ENCODE data around the gene ST6GALNAC3. TPM values are rescaled to one million over a fixed set of nuclear protein-coding genes. Genes with fewer than 3 reads are reported as not detected.
"Not testable (repeated sequence)": the region's sequence is repeated elsewhere in the genome, so short reads cannot be mapped to it uniquely, and the experiment has no call there.

The ST6GALNAC3 gene
- total RNA-seq, 1 experiment from 2014 or later: 0.48 TPM

DNA sequence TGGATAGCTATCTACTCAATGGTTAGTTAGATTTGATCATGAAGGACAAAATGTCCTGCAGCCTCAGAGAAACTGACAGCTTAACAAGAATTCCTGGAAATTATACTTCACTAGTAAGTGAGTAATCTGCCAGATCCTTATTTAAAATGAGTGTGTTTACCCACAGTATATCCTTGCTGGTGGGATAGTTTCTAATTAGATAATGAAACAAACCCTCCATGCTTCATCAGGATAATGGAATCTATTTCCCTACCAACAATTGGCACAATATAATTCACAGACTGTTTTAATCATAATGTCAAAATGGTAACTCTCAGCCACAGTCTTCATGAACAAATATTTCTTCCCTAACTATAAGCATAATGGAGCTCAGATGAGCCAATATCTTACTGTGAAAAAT lies 553.4 kb downstream of the ST6GALNAC3 start:
- DNase-seq (ENCODE audit: low read depth): no peak

DNA sequence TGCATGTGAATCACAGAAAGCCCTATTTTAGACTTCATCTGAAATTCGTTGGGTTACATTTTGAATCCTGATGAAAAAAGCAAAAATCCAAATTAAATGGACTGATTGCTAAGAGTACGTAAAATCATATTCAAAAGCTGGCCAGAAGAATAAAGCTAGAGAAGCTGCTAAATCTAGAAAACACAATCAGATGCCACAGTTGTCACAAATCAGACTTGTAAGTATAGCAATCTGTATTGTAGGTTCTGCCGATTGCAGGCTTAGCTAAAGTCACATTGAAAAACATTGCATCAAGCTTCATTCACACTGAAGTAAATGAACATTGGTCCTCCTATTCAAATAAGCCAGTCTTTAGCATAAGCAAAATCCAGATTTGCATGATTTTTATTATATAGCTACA lies 557.6 kb downstream of the ST6GALNAC3 start:
- no peak for DNase-seq (ENCODE audit: low read depth)

DNA sequence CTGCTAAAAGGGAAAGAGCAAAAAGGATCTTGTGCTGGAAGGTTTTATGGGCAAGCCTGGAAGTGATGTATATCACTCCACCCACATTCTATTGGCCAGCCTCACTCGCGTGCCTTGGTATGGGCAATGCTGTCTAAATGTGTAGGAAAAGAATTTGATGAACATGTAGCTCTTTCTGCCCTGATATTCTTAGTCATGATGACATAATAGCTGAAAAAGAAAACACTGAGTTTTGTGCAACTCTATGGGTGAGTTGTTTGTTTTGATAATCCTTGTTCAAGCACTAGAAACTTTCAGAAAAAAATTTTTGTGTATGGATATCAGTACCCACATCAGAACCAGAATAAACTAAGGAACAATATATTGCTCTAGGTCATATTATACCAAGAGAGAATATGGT lies 561.2 kb downstream of the ST6GALNAC3 start:
- DNase-seq (ENCODE audit: low read depth): no peak

DNA sequence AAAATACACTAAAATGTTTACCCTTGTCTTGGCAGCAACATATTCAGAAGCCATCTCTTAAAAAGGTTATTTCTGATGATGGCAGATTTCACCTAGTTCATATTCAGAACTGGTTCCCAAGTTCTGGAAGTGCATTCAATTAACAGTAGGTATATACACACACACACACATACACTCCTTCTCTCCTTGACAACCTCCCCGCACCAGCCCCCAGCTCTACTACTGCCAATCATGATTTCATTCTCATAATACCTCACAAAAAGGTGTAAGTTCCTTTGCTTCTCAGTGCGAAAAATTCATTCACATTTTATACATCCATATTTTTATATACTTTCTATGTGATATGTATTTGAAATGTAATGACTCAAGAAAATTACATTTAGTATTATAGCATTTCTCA lies 564.6 kb downstream of the ST6GALNAC3 start:
- no peak for DNase-seq (ENCODE audit: low read depth)

DNA sequence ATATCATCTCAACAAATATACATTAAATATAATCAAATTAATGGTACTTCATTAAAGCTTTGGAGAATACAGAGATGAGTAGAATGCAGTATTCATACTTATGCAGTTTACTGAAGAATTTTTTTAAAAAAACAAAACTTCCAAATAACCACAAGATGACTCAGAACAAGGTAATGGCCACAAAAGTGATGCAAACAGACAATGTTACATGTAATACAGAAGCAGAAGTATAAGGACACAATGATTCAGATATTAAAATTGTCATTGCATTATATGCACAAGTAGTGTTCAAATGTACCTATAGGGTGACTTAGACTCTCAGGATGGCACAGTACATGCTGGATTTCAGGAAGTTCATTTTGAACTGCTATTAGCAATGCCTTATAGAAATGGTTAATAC lies 565.5 kb downstream of the ST6GALNAC3 start:
- no peak for DNase-seq (ENCODE audit: low read depth)

DNA sequence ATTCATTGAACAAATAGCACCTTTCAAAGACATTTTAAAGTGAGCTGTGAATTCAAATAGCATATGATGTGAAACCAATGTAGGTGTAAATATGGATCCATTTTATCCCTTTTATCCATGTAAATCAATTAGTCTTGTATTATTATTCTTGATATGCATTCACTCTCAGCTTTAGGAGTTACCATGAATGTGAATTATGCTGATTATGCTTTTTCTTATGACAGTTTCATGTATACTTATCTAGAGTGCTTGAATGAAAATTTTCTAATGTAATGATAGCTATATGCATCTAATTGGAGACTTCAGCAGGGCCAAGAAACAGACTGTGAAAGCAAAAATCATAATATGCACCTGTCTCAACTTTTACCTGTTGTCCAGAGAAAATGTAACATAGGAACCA lies 566.2 kb downstream of the ST6GALNAC3 start:
- no peak for DNase-seq (ENCODE audit: low read depth)

DNA sequence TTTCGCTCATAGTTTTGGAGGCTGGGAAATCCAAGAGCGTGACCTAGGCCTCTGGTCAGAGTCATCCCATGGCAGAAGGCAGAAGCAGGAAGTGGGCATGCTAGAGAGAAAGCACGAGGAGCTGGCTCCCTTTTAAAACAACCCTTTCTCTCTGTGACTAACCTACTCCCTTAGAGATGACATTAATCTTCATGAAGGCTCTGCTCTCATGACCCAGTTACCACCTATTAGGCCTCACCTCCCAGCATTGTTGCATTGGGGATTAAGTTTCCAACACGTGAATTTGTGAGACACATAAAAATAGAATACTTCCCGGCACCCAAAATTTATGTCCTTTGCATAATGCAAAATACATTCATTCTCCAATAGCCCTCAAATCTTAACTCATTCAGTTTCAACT lies 569.6 kb downstream of the ST6GALNAC3 start:
- no peak for DNase-seq (ENCODE audit: low read depth)

DNA sequence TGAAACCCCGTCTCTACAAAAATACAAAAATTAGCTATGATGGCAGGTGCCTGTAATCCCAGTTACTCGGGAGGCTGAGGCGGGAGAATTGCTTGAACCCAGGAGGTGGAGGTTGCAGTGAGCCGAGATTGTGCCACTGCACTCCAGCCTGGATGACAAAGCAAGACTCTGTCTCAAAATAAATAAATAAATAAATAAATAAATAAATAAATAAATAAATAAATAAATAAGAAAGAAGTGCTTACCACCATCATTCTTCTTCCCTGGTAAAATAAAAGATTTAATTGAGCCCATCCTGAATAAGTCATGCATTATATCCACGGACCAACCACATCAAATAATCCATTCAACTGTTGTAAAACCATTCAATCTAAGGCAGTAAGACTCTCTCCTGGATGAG lies 578.3 kb downstream of the ST6GALNAC3 start:
- not testable (repeated sequence) for DNase-seq (ENCODE audit: low read depth)

DNA sequence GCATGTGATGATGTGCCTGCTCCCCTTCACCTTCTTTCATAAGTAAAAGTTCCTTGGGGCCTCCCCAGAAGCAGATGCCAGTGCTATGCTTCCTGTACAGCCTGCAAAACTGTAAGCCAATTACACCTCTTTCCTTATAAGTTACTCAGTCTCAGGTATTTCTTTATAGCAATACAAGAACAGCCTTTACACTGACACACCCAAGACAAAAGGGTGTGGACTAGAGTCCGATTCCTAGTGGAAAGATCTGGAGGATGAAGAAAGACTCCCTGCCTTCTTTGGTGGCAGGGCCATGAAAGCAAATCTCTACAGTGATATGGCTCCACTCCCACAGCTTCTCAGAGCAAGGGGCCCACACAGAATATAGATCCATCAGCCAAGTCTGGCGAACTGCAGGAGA lies 583.1 kb downstream of the ST6GALNAC3 start:
- no peak for DNase-seq (ENCODE audit: low read depth)

DNA sequence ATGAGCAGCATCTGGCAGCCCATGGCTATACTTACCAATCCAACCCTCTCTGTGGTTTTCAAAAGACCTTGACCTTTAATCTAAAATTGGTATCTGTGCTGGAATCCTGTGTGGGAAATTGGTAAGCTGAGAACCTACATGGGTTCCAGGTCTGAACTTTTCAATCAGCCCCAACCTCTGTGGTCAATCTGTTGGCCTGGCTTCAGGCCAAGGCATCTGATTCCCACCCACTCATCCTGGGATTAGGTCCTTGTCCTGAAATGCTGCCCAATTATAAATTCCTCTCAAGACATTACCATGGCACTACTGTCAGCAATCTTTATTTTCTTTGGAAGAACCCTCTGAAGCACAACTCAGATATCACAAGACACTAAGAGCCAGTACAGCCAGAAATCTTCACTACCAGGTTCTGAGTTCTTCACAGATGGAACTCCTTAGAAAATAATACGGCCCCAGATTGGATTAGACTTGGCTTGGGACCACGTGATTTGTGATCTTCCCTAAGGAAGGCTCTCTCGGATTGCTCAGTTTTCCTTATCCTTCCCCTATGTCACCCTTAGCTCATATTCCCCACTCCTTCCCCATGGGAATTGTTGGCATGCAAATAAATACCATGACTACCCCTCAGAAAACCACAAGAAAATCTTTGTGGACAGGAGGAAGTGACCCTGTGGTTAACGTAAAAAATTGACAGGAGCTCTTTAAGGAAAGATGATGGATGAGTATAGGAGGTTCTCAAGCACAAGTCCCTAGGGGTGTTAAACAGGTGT lies 584.8 kb downstream of the ST6GALNAC3 start:
- no peak for DNase-seq (ENCODE audit: low read depth)

DNA sequence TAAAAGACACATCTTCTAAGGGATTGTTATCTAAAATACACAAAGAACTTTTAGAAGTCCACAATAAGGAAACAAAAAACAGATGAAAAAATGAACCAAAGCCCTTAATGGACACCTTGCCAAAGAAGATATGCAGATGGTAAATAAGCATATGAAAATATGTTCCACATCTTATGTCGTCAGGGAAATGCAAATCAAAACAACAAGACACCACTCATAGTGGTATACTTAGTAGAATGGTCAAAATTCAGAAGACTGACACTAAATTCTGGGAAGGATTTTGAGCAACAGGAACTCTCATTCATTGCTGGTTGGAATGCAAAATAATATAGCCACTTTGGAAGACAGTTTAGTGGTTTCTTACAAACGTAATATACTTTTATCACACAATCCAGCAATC lies 587.0 kb downstream of the ST6GALNAC3 start:
- no peak for DNase-seq (ENCODE audit: low read depth)

DNA sequence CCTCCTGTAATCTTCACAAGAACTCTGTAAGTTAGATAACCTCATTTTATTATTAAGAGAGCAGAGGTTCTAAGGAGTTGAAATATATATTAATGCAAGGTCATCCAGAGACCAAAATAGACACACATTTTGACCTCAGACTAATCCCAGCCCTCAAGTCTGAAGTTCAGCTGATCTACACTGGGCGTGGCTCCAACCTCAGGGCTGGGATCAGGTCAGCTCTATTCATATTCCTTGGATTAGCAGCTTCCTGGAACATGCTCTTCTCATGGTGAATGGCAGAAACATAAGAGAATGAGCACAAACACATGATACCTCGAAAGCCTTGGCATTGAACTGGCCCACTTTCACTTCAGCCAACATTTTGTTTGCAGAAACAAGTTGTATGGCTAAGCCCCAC lies 592.0 kb downstream of the ST6GALNAC3 start:
- DNase-seq (ENCODE audit: low read depth): no peak

DNA sequence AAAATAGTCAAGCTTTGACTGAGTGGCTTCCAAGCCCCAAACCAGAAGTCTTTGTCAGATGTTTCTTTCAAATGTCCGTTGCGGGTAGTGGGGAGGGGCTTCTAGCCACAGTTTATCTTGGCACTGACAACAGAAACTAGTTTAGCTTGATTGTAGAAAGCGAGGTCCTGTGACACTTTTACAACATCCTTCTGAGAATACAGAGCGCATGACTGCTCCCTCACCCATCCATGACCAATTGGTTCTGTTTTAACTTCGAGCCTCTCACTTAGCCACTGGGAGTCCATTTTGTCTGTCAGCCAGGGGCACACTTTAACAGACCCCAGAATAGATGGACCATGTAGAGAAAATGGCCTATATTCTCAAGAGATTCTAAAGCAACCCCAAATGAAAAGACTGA lies 593.5 kb downstream of the ST6GALNAC3 start:
- no peak for DNase-seq (ENCODE audit: low read depth)

DNA sequence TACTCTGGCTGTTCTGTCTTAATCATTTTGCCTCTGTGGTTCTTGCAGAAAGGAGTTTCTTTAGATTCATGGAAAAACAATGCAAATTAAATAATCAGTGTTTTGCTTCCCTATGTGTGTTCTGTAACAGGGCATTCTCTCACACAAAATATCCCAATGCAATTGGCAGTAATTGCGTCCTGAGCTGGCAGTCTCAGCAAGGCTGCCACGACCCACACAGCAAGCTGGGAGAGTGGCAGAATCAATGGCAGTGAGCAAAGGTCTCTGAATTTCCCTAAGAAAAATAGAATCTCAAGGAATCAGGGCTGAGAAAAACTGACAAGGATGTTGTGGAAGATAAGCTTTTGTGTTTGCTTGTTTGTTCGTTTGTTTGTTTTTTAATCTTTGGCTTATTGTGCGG lies 594.6 kb downstream of the ST6GALNAC3 start:
- no peak for DNase-seq (ENCODE audit: low read depth)

DNA sequence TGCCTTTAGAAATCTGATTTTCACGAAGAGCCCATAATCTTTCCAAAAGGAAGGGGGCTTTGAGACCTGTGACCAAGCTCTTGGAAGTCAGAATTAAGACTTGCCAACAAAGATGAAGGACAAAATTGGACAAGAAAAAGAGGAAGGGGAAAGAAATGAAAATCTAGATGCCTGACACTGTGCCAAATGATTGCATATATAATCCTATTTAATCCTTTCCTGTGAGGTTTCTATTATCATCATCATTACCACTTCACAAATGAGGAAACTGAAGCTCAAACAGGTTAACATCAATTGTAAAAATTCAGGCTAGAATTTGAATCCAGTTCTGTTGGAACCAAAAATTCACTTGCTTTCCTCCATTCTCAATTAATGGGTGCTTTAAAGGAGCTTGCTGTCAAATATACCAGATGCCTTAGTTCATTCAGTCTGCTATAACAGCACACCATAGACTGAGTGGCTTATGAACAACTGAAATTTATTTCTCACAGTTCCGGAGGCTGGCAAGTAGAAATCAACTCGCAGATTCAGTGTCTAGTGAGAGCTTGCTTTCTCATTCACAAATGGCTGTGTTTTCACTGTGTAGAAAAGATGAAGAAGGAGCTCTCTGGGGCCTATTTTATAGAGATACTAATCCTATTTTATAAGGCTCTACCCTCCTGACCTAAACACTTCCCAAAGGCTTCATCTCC lies 595.2 kb downstream of the ST6GALNAC3 start:
- DNase-seq (ENCODE audit: low read depth): no peak

DNA sequence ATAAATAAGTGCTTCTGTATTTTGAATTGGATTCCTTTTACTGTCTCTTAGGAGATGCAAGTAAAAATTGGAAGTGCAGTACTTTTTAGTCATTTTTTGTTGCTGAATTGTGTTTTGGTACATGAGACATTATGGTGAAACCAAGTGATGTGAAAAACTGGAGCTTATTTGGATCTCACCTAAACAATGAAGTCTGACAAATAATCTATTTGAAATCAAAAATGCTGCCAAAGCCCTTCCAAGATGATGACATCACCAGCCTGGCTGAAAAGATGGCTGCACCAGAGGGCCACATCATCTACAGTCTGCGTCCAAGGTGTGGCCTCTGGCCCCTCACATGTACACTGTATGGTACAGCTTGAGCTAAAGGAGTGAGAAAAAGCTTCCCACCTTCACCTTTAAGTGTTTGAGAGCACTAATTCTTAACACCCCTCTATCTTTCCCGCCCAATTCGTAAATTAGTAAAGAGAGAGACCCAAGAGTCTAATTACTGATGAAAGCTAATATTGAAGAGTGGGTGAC lies 600.2 kb downstream of the ST6GALNAC3 start:
- no peak for DNase-seq (ENCODE audit: low read depth)

DNA sequence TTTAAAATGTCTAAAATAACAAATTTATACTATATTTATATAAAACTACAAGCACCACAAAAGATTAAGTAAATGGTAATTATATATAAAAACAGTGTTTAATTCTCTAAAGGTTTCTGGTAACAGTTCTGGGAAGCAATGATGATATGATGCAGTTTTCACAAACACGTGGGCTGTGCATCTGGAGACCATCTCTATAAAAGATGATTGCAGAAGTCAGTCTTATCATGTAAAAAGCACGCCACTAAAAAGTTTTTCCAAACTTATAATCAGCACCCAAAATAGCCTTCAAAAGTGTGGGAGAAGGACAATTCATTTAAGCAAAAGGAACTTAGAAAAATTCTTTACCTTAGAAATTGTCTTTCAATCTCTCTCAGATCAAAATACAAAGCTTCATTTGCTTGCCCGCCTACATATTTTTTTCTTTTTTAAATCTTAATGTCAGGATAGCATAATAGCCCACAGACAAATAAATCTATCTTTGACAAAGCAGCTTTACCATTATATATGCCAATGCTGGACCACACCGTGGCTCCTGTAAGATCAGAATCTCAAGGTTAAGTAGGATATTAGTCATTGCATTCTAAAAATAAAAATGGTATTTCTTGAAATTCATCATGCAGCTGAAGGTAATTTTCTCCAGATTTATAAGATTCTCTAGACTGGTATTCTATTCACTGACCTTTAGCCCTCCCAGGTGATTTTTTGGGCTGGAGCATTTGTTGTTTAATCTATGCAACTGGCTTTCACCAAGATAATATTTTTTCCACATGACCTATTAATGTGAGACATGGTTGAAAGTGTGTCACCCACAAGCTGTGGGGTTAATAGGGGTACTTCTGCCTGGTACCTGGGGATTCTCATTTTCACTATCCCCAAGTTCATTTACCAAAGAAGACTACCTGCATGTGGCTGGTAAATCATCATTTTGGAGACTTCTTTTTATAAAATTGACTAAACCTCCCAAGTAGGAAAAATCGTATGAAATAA lies 603.2 kb downstream of the ST6GALNAC3 start:
- DNase-seq (ENCODE audit: low read depth): no peak

DNA sequence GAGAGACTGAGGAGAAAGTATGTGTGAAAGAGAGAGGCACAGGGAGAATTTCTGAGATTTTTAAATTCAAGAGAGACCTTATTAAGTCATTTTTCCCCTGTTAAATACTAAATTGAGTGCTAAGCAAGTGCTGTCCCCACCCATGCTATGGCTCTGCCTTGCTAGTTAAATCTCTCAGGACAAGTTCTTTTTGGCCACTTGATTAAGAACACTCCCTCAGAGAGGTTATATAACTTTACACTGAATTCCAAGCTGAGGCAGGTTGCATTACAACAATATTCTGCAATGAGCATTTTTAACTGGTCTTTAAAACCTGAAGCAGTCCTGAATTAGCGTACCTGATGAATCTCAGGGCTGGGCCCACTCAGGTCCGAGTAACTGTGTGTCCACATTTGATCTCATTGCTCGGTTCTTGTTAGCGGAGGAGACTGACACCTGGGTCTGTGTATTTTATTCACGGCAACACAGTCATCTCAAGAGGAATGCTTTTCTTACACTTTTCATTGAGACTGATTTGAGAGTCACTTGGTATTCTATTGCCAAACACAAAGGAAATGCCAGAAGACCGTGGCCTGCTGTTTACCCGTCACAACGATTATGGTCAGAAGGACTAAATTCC lies 605.1 kb downstream of the ST6GALNAC3 start:
- DNase-seq (ENCODE audit: low read depth): no peak

DNA sequence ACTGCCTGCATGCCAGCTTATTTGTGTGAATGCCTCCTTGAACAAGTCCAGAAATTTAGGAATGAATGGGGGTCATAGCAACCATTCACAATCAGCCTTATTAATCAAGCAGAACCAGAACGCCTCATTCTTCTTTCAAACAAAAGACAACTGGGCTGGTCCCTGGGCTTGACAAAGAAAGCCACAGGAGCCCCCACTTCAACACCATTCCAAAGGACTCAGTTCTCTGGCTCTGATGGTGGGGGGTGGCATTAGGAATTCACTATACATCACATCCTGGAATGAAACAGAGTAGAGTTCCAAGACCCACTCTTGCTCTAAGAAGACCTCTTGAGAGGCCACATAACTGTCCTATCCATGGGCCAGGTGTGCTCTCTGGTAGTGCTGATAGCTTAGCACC lies 606.1 kb downstream of the ST6GALNAC3 start:
- DNase-seq (ENCODE audit: low read depth): no peak

DNA sequence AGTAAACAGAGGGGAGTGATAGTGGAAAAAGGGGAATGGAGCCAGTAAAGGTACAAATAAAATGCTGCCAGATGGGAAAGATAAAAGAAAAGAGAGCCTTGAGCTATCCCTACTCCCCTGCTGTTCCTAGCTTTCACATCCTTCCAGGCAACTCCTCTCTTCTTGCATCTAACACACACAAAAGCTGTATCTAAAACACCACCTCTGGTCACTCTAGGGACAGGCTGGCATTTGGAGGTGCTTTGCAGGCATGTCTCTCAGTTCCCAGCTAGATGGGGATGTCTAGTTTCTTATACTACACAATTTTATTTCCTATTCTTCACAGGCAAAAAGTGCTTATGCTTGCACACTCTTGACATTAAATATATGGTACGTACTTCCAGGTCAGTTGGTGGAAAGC lies 607.6 kb downstream of the ST6GALNAC3 start:
- DNase-seq (ENCODE audit: low read depth): no peak
